Large intestine (tissue), 3 donors: Measurements from ENCODE around the gene ZNF532. TPM values are rescaled to one million over a fixed set of nuclear protein-coding genes. Genes with fewer than 3 reads are reported as not detected.
A peak's percentile ranks its signal among the peaks of the same experiment; 100 is the strongest.
"Not testable (repeated sequence)": the region's sequence is repeated elsewhere in the genome, so short reads cannot be mapped to it uniquely, and the experiment has no call there.

Experiments
- DNase-seq, 2 donors: peaks; one replicate each; pipeline versions ENCODE4 v3.0.0 to v3.0.0-alpha.2; 2013
- H3K27ac ChIP-seq: one replicate; pipeline ENCODE4 v1.5.1; 2013; ENCODE audit warnings: low read length
- H3K27me3 ChIP-seq: 2 replicates; pipeline ENCODE4 v1.6.1; 2013; ENCODE audit warnings: low read length; ENCODE audit not compliant: control insufficient read depth, insufficient read depth
- H3K36me3 ChIP-seq: 2 replicates; pipeline ENCODE4 v1.6.1; 2013; ENCODE audit warnings: low read length; ENCODE audit not compliant: control insufficient read depth, insufficient read depth
- H3K4me1 ChIP-seq: one replicate; pipeline ENCODE4 v1.6.1; 2013; ENCODE audit warnings: low read length; ENCODE audit not compliant: control insufficient read depth, insufficient read depth
- H3K4me3 ChIP-seq: one replicate; pipeline ENCODE4 v1.5.1; 2013; ENCODE audit warnings: low read length
- H3K9me3 ChIP-seq: one replicate; pipeline ENCODE4 v1.6.1; 2013; ENCODE audit warnings: mild to moderate bottlenecking, low read depth, low read length, moderate library complexity; ENCODE audit not compliant: control insufficient read depth
- WGBS: methylation state at CpG from one replicate; pipeline ENCODE4 v1.1.5; 2013; ENCODE audit warnings: low lambda C conversion rate; ENCODE audit not compliant: insufficient coverage; 5-methylcytosine and 5-hydroxymethylcytosine counted together
- polyA plus RNA-seq: library from polyadenylated mRNA; unstranded; fragments of 120-200 nt; gene quantifications from one replicate; pipeline ENCODE4 v1.2.1, GENCODE V29; 2013

Gene ZNF532
- polyA plus RNA-seq, 1 donor = 36.6 TPM

- Histone ChIP-seq H3K4me1 (no peaks in the 10 kb centered on the region), H3K9me3 (peaks cover 7% of the 10 kb centered on the region), H3K4me3 (no peak overlapping the region), H3K27ac (no peak overlapping the region), H3K36me3 (no peaks in the 10 kb centered on the region), H3K27me3 (peaks cover 3% of the 10 kb centered on the region)
- no peak for DNase-seq
- WGBS = no CpG with 5 or more reads among the region's 3 CpGs
Observed at GRCh38 chr18:58848685-58849084, 16.0 kb upstream of the ZNF532 start.

- H3K4me1 ChIP-seq = no peaks in the 10 kb centered on the region
- DNase-seq = no peak
- H3K36me3 ChIP-seq = no peaks in the 10 kb centered on the region
- peaks cover 7% of the 10 kb centered on the region for H3K9me3 ChIP-seq
- H3K4me3 ChIP-seq = no peak overlapping the region
- no peak overlapping the region for H3K27ac ChIP-seq
- peaks cover 3% of the 10 kb centered on the region for H3K27me3 ChIP-seq
- WGBS = 90% methylated on average over 2 of the region's 12 CpGs
Observed at GRCh38 chr18:58850786-58851469, 13.7 kb upstream of the ZNF532 start.

- no peak overlapping the region for H3K4me3 ChIP-seq
- WGBS = no CpG with 5 or more reads among the region's 5 CpGs
- no peak overlapping the region for H3K27ac ChIP-seq
- no peak for DNase-seq
- peaks cover 7% of the 10 kb centered on the region for H3K9me3 ChIP-seq
- H3K4me1 ChIP-seq = no peaks in the 10 kb centered on the region
- no peaks in the 10 kb centered on the region for H3K36me3 ChIP-seq
- peaks cover 3% of the 10 kb centered on the region for H3K27me3 ChIP-seq
Observed at GRCh38 chr18:58851856-58852255, 12.8 kb upstream of the ZNF532 start.

- Histone ChIP-seq H3K4me3 (no peak overlapping the region), H3K27ac (no peak overlapping the region), H3K27me3 (no peaks in the 10 kb centered on the region), H3K9me3 (peaks cover under 1% of the 10 kb centered on the region), H3K36me3 (no peaks in the 10 kb centered on the region), H3K4me1 (no peaks in the 10 kb centered on the region)
- no peak for DNase-seq
- no CpG with 5 or more reads among the region's 4 CpGs for WGBS
Observed at GRCh38 chr18:58852629-58853028, 12.0 kb upstream of the ZNF532 start.

- DNase-seq = no peak
- no peak overlapping the region for H3K27ac ChIP-seq
- no peak overlapping the region for H3K4me3 ChIP-seq
- H3K4me1 ChIP-seq = no peaks in the 10 kb centered on the region
- H3K36me3 ChIP-seq = no peaks in the 10 kb centered on the region
- H3K27me3 ChIP-seq = no peaks in the 10 kb centered on the region
- no peaks in the 10 kb centered on the region for H3K9me3 ChIP-seq
- 87% methylated on average over 3 of the region's 3 CpGs for WGBS
Observed at GRCh38 chr18:58853561-58853960, 11.1 kb upstream of the ZNF532 start.

GRCh38 chr18:58855521-58855920 lies 9.2 kb upstream of the ZNF532 start:
- DNase-seq = peak in 1 of 2 donors; percentile 37
- H3K36me3 ChIP-seq = not testable (repeated sequence)
- WGBS = no CpG with 5 or more reads among the region's 7 CpGs

GRCh38 chr18:58856881-58857280 lies 7.8 kb upstream of the ZNF532 start:
- Histone ChIP-seq H3K36me3 (no peaks in the 10 kb centered on the region), H3K9me3 (no peaks in the 10 kb centered on the region), H3K4me1 (peaks cover 15% of the 10 kb centered on the region), H3K27ac (no peak overlapping the region), H3K4me3 (no peak overlapping the region), H3K27me3 (no peaks in the 10 kb centered on the region)
- 100% methylated on average over 1 of the region's 9 CpGs for WGBS
- no peak for DNase-seq

More at GRCh38 chr18:58855521-58855920, 9.2 kb upstream of the ZNF532 start:
- H3K27me3 ChIP-seq, H3K27ac ChIP-seq, H3K4me1 ChIP-seq, H3K4me3 ChIP-seq, H3K9me3 ChIP-seq: not testable (repeated sequence)

GRCh38 chr18:58858591-58859468 lies 5.8 kb upstream of the ZNF532 start:
- WGBS = 100% methylated on average over 1 of the region's 11 CpGs
- peak in 1 of 2 donors; percentile 29 for DNase-seq

GRCh38 chr18:58859907-58860306 lies 4.8 kb upstream of the ZNF532 start:
- WGBS = 20% methylated on average over 1 of the region's 5 CpGs
- Histone ChIP-seq H3K36me3 (no peaks in the 10 kb centered on the region), H3K9me3 (no peaks in the 10 kb centered on the region), H3K4me3 (no peak overlapping the region), H3K27me3 (no peaks in the 10 kb centered on the region), H3K4me1 (peaks cover 25% of the 10 kb centered on the region), H3K27ac (no peak overlapping the region)
- no peak for DNase-seq

More at GRCh38 chr18:58858591-58859468, 5.8 kb upstream of the ZNF532 start:
- H3K27me3 ChIP-seq = no peaks in the 10 kb centered on the region
- no peak overlapping the region for H3K27ac ChIP-seq
- no peaks in the 10 kb centered on the region for H3K36me3 ChIP-seq
- H3K4me1 ChIP-seq = peaks cover 20% of the 10 kb centered on the region
- no peaks in the 10 kb centered on the region for H3K9me3 ChIP-seq
- H3K4me3 ChIP-seq = no peak overlapping the region

GRCh38 chr18:58860747-58861231 lies 3.9 kb upstream of the ZNF532 start:
- peaks cover 2% of the 10 kb centered on the region for H3K36me3 ChIP-seq
- no peak overlapping the region for H3K4me3 ChIP-seq
- no peaks in the 10 kb centered on the region for H3K9me3 ChIP-seq
- DNase-seq = no peak
- no peaks in the 10 kb centered on the region for H3K27me3 ChIP-seq
- peak overlapping the region; percentile 21 for H3K27ac ChIP-seq
- H3K4me1 ChIP-seq = peaks cover 30% of the 10 kb centered on the region
- 46% methylated on average over 3 of the region's 7 CpGs for WGBS
